Measurements from ENCODE around the gene KXD1. TPM values are rescaled to one million over a fixed set of nuclear protein-coding genes. Genes with fewer than 3 reads are reported as not detected.
A peak's percentile ranks its signal among the peaks of the same experiment; 100 is the strongest.

The KXD1 gene
- total and polyA plus RNA-seq, 10 of the 15 experiments (the other 5 are each of a cell fraction or from before 2014, with no cell fraction given): 27.5 to 209 (median 129) TPM

DNA sequence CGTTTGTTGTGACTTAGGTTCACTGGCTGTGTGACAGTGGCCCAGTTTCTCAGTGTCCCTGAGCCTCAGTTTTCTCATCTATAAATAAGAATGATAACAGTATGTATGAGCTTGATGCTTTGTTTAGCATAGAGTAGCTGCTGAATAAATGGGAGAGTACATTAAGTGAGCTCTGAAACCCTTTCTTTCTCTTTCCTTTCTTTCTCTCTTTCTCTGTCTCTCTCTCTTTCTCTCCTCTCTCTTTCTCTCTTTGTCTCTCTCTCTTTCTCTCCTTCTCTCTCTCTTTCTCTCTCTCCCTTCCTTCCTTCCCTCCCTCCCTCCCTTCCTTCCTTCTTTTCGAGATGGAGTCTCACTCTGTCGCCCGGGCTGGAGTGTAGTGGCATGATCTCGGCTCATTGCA lies 2.0 kb downstream of the KXD1 start:
- RAD21 ChIA-PET (ENCODE audit: unreplicated experiment): interaction anchor here (0.9 to 7.1 kb wide), 4 partner anchors 12 to 115 kb away, joined by 3 to 39 read pairs (median 27); partner anchors contain the start of genes FKBP8, REX1BD and UBA52

More for the DNA sequence above, 2.0 kb downstream of the KXD1 start:
- WGBS (ENCODE audit: insufficient coverage, insufficient replicate concordance, low lambda C conversion rate, missing lambda C conversion rate): 19% methylated on average over 2 of the region's 5 CpGs
- Histone ChIP-seq H3K9me3 (replicated peaks; ENCODE audit: control insufficient read depth, insufficient read depth, low read length) (no peaks in the 10 kb centered on the region), H4K20me1 (ENCODE audit: control insufficient read depth, insufficient read depth) (no peaks in the 10 kb centered on the region), H2AFZ (ENCODE audit: control insufficient read depth, low read depth, low read length) (no peak overlapping the region), H3K27me3 (replicated peaks in 1 of 2; ENCODE audit: control insufficient read depth in 2 of 2, insufficient read depth in 2 of 2, low read length in 1 of 2) (no peaks in the 10 kb centered on the region), H3K27ac (ENCODE audit: control insufficient read depth, insufficient read depth) (no peak overlapping the region), H3K79me2 (ENCODE audit: control insufficient read depth, insufficient read depth, low read length) (peaks cover 32% of the 10 kb centered on the region), H3K4me3 (peak overlapping the region; percentile 95; the same call in 1 of the 2 replicates), H3K9ac (ENCODE audit: control insufficient read depth, insufficient read depth, low read length) (peak overlapping the region; percentile 89; the same call in 1 of the 2 replicates), H3K36me3 (ENCODE audit: control insufficient read depth in 2 of 2, insufficient read depth in 2 of 2, low read length in 1 of 2) (peaks cover 8 to 10% of the 10 kb centered on the region in 2 experiments; a peak in 3 of 4 replicates), H3K4me1 (ENCODE audit: control insufficient read depth, insufficient read depth, low read length) (no peaks in the 10 kb centered on the region), H3K4me2 (ENCODE audit: control insufficient read depth, insufficient read depth) (peak overlapping the region; percentile 82)
- SMC1A ChIA-PET (ENCODE audit: uncharacterized antibody, unreplicated experiment): interaction anchor here (0.7 to 4.8 kb wide), 5 partner anchors 12 to 123 kb away, joined by 3 to 29 read pairs (median 19); partner anchors contain the start of genes ELL, FKBP8 and UBA52
- no TSS peak for BruUV-seq (replicated peaks)
- in situ Hi-C loops (cut with MboI): no loop called here
- CTCF ChIA-PET: interaction anchor here (3.8 to 5.6 kb wide), 3 partner anchors 16 to 40 kb away, joined by 26 to 35 read pairs (median 33); partner anchors contain the start of genes ELL, FKBP8 and REX1BD
- intact Hi-C loops (cut with micrococcal nuclease; ENCODE audit: unreplicated experiment): no loop called here
- FAIRE-seq: peak; percentile 23
- DNase-seq (ENCODE audit: low read depth, low spot score): no peak
- POLR2A ChIA-PET: interaction anchor here (0.6 to 7.5 kb wide), 7 partner anchors 10 to 41 kb away, joined by 3 to 79 read pairs (median 40); partner anchors contain the start of genes ELL, FKBP8, REX1BD and UBA52
- no peak for ATAC-seq
- TF ChIP-seq ZBTB11 (CRISPR knock-in tag; IDR thresholded peaks at IDR 0.05): no peak
